Pancreas (tissue), 10 donors: ENCODE data around the gene NR4A3. TPM values are rescaled to one million over a fixed set of nuclear protein-coding genes. Genes with fewer than 3 reads are reported as not detected.

Experiments used
- ATAC-seq, 4 donors: fragments of 200-7000 bp; cut with Tn5 transposase; one replicate each; pipeline versions ENCODE4 v1.8.0 to v1.9.1; 2020; ENCODE audit warnings: mild to moderate bottlenecking in 4 of 4, moderate library complexity in 4 of 4
- DNase-seq, 6 donors: peaks; one replicate each; pipeline ENCODE4 v3.0.0-alpha.2; 2020
- FAIRE-seq: peaks from 2 replicates; lab custom pipeline; 2012; peaks lifted over from hg19 to GRCh38; lab: Jason Lieb, UNC
- H3K27ac ChIP-seq, 4 donors: fragments of 200-600 bp; sonication (generic); 1 replicate in 3 of 4; 2 replicates in 1 of 4; pipeline versions ENCODE4 v1.5.0 to v1.8.0; 2020
- H3K27me3 ChIP-seq, 4 donors: fragments of 200-600 bp; one replicate each; pipeline ENCODE4 v1.8.0; 2021
- H3K36me3 ChIP-seq, 3 donors: fragments of 200-600 bp; sonication (generic) in 1 of 3; one replicate each; pipeline versions ENCODE4 v1.5.0 to v1.8.0; 2020 to 2021
- H3K4me1 ChIP-seq, 3 donors: fragments of 200-600 bp; one replicate each; pipeline ENCODE4 v1.8.0; 2021
- H3K4me3 ChIP-seq, 4 donors: fragments of 200-600 bp; sonication (generic) in 2 of 4; one replicate each; pipeline versions ENCODE4 v1.5.0 to v1.8.0; 2020 to 2021
- H3K9me3 ChIP-seq, 4 donors: fragments of 200-600 bp; one replicate each; pipeline ENCODE4 v1.8.0; 2021
- CTCF ChIP-seq, 4 donors: fragments of 200-600 bp; sonication (generic) in 3 of 4; IDR thresholded peaks; one replicate each; pipeline versions ENCODE4 v1.5.0 to v1.8.0; 2021; ENCODE audit warnings: antibody characterized with exemption in 4 of 4
- WGBS, 2 donors: extraction: QIAGEN DNeasy Blood & Tissue Kit; methylation state at CpG; one replicate each; pipeline ENCODE4 v1.1.7; 2013; 5-methylcytosine and 5-hydroxymethylcytosine counted together
- intact Hi-C, 3 donors: fragments of 100-400 bp; cut with DNase I; formaldehyde crosslinking; loops; one replicate each; pipeline versions ENCODE4 v1.11.1 to v1.14.2; 2022
- polyA plus RNA-seq, 2 donors: library from polyadenylated mRNA; stranded (reverse); fragments of 200-250 nt; gene quantifications; one replicate each; pipeline ENCODE4 v1.2.3, GENCODE V29; 2013
- total RNA-seq, 6 donors: library from RNA; stranded (reverse); fragmentation: NEBNext Ultra II Directional in 4 of 6; extraction: Animal tissue kit (Norgen Biotek cat#: 25700) in 4 of 6; gene quantifications; one replicate each; pipeline versions ENCODE4 v1.2.1 to v1.2.4, GENCODE V29; 2021 to 2023
- donor health status: healthy with polysubstance abuse.
- donor health status: DM: no; HTN: no; CAD: no; lungs with moderate emphysema.
- donor health status: DM: no; HTN: no; CAD: no.
- donor health status: control.
- donor health status: control.
- donor health status: Bipolar disorder and iron deficiency.
- donor health status: DM: yes; HTN: yes; CAD: no.
- donor health status: DM: no; HTN: no; CAD: no.
- donor health status: DM: no; HTN: no; CAD: no.
- donor health status: DM: yes; HTN: yes; CAD: no.

Gene NR4A3
- total and polyA plus RNA-seq, 8 donors: 0.41 to 3.8 (median 1.5) TPM

DNA sequence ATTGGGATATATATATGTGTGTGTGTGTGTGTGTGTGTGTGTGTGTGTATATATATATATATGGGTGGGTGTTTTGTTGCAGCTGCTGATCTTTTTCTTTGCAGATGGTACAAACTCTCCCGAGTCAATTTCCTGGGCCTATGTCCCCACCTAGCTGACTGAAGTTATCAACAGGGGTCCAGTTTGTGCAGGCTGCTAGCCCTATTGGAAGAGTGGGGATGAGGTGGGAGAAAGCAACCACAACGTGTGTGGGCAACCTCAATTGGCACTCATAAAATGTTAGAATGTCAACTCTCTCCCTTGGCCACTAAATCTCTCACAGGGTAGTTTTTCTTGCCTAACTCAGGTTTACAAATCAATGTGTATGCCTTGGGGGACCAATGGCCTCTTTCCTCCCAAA is 5.6 kb downstream of the NR4A3 start:
- FAIRE-seq: no peak
- Histone ChIP-seq H3K27me3 (no peaks in the 10 kb centered on the region), H3K9me3 (no peaks in the 10 kb centered on the region), H3K27ac (no peak overlapping the region), H3K4me1 (peaks cover 0 to 3% (median 0%) of the 10 kb centered on the region in 3 donors), H3K36me3 (no peaks in the 10 kb centered on the region), H3K4me3 (no peak overlapping the region)
- TF ChIP-seq CTCF (IDR thresholded peaks at IDR 0.05): no peak
- no peak for ATAC-seq
- intact Hi-C loops: no loop called here
- no peak for DNase-seq
- WGBS, 2 donors: 81 to 94% methylated on average over 2 of the region's 2 CpGs

GRCh38 chr9:99828054-99828416 is 6.3 kb downstream of the NR4A3 start:
- DNase-seq (no peak), FAIRE-seq (no peak), ATAC-seq (no peak)
- H3K9me3 ChIP-seq: no peaks in the 10 kb centered on the region
- WGBS, 2 donors: 85 to 88% methylated on average over 13 to 15 of the region's 15 CpGs
- intact Hi-C loops: no loop called here
- no peak for TF ChIP-seq CTCF (IDR thresholded peaks at IDR 0.05)
- H3K4me1 ChIP-seq: peaks cover 0 to 3% (median 0%) of the 10 kb centered on the region in 3 donors
- no peak overlapping the region for H3K27ac ChIP-seq
- no peaks in the 10 kb centered on the region for H3K36me3 ChIP-seq
- H3K27me3 ChIP-seq: no peaks in the 10 kb centered on the region
- H3K4me3 ChIP-seq: no peak overlapping the region

- Histone ChIP-seq H3K27ac (no peak overlapping the region), H3K4me3 (no peak overlapping the region), H3K4me1 (peaks cover 0 to 3% (median 0%) of the 10 kb centered on the region in 3 donors), H3K9me3 (no peaks in the 10 kb centered on the region), H3K27me3 (no peaks in the 10 kb centered on the region), H3K36me3 (no peaks in the 10 kb centered on the region)
- TF ChIP-seq CTCF (IDR thresholded peaks at IDR 0.05): no peak
- peak in 2 of 4 donors; percentile 12 to 59 for ATAC-seq
- intact Hi-C loops: no loop called here
- WGBS, 2 donors: 33 to 34% methylated on average over 58 to 78 of the region's 78 CpGs
- DNase-seq: peak in 4 of 6 donors; percentile 15 to 69 (median 39)
- no peak for FAIRE-seq
Measured at GRCh38 chr9:99828417-99829176, 6.9 kb downstream of the NR4A3 start.

GRCh38 chr9:99831857-99832557 is 10.3 kb downstream of the NR4A3 start:
- Histone ChIP-seq H3K27me3 (no peaks in the 10 kb centered on the region), H3K27ac (no peak overlapping the region), H3K36me3 (no peaks in the 10 kb centered on the region), H3K4me1 (no peaks in the 10 kb centered on the region), H3K9me3 (no peaks in the 10 kb centered on the region), H3K4me3 (no peak overlapping the region)
- no peak for ATAC-seq
- intact Hi-C loops: no loop called here
- no peak for DNase-seq
- FAIRE-seq: no peak
- WGBS, 2 donors: 74 to 83% methylated on average over 3 of the region's 3 CpGs
- no peak for TF ChIP-seq CTCF (IDR thresholded peaks at IDR 0.05)

DNA sequence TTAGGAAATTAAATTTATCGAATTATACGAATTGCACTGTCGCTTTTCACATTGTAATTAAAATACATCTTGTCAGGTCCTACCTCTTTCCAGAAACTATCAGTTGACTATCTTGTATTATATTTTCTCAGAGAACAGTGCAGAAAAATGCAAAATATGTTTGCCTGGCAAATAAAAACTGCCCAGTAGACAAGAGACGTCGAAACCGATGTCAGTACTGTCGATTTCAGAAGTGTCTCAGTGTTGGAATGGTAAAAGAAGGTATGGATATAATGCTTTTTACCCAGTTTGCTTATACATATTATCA is 10.8 kb downstream of the NR4A3 start:
- no peak for FAIRE-seq
- intact Hi-C loops: no loop called here
- H3K36me3 ChIP-seq: no peaks in the 10 kb centered on the region
- WGBS, 2 donors: 94 to 96% methylated on average over 7 of the region's 7 CpGs
- H3K27ac ChIP-seq: no peak overlapping the region
- DNase-seq: no peak
- ATAC-seq: no peak
- H3K4me1 ChIP-seq: no peaks in the 10 kb centered on the region
- H3K4me3 ChIP-seq: no peak overlapping the region
- no peak for TF ChIP-seq CTCF (IDR thresholded peaks at IDR 0.05)
- H3K27me3 ChIP-seq: no peaks in the 10 kb centered on the region
- H3K9me3 ChIP-seq: no peaks in the 10 kb centered on the region
